Measurements from ENCODE around the gene TMEM35A.

TMEM35A gene

DNA sequence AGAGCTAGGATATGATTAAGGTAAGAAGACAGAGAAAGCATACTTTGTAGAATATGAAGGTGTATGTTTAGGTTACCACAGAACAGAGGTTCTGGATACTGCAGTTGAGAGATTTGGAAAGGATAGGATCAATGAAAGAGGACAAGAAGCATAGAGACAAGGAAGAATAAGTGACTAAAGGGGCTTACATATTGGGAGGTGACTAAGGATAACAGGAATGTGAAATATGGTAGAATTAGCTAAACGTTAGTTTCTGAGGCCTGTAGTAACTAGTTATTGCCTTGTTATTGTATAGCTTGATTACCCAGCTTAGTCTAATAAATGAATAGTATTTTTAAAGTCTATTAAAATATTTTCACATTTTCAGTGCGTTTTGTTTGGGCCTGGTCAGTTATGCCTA lies 57.6 kb downstream of the TMEM35A start:
- DNase-seq = no peak
- in situ Hi-C loops (cut with HindIII; ENCODE audit: low pct_ligation_motif_present, low pct_unique_long_range_greater_than_20kb, low sequenced_read_pairs) = no loop called here

All from ACHN (cell line).